HL-60/S4 treated with phorbol 12-myristate 13-acetate at 8.2 ng/mL for 4 days and 3 days (cell line): Measurements from ENCODE around the gene MAD1L1.
"Not testable (repeated sequence)": the region's sequence is repeated elsewhere in the genome, so short reads cannot be mapped to it uniquely, and the experiment has no call there.

ENCODE experiments used
- in situ Hi-C: fragments of 300-500 bp; cut with MboI; formaldehyde crosslinking; loops from 2 replicates; pipeline ENCODE4 v1.15.0; 2022; ENCODE audit warnings: low sequenced_read_pairs

Gene MAD1L1

GRCh38 chr7:1831933-1832535, 400.7 kb downstream of the MAD1L1 start:
- in situ Hi-C loops, result not testable (repeated sequence)

GRCh38 chr7:1831471-1831870, 401.3 kb downstream of the MAD1L1 start:
- in situ Hi-C loops, result not testable (repeated sequence)

GRCh38 chr7:1829668-1830067, 403.1 kb downstream of the MAD1L1 start:
- in situ Hi-C loops, result not testable (repeated sequence)

DNA sequence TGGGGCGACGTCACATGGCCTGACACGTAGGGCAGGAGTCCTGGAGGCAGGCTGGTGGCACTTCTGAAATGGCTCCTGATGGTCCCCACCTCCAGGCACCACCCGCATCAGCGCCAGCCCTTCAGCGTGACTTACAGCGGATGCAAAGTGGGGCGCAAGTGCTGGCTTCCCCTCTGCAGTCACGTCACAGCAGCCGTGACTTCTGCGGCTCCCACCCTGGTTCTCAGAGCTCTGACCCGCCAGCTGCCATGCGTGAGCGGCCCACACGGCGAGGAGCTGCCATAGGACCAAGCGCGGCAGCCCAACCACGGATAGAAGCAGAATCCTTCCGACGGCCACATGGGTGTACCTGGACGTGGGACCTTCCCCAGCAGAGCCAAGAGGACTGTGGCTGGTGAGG, 403.6 kb downstream of the MAD1L1 start:
- in situ Hi-C loops, result no loop called here

DNA sequence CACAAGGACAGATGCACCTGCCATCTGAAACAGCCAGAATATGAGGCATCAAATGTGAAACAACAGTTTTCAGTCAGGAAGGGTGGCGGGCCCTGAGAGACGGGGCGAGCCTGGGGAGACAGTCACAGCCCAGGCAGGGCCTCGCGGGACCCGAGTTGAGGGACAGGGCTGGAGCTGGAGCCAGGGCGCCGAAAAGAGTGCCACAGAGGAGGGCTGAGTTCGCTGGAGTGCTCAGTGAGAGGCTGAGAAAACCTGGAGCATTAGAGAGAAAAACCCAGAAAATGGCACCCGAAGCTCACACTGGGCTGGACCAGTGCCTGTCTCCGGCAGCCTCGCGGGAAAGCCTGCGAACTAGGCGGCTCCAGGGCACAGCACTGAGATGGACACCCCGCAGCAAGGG, 404.6 kb downstream of the MAD1L1 start:
- in situ Hi-C loops, result not testable (repeated sequence)

DNA sequence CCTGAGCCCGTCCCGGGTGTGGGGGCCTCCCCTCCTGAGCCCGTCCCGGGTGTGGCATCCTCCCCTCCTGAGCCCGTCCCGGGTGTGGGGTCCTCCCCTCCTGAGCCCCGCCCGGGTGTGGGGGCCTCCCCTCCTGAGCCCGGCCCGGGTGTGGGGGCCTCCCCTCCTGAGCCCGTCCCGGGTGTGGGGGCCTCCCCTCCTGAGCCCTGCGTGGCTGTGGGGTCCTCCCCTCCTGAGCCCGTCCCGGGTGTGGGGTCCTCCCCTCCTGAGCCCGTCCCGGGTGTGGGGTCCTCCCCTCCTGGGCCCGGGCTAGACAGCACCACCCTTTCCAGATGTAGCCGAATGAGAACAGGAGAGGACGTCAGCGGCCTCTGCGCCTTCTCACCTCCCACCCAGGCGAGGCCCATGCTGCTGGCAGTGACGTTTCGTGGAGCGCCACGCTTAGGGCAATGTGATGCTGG, 405.2 kb downstream of the MAD1L1 start:
- in situ Hi-C loops, result not testable (repeated sequence)

GRCh38 chr7:1826931-1827330, 405.8 kb downstream of the MAD1L1 start:
- in situ Hi-C loops, result not testable (repeated sequence)

DNA sequence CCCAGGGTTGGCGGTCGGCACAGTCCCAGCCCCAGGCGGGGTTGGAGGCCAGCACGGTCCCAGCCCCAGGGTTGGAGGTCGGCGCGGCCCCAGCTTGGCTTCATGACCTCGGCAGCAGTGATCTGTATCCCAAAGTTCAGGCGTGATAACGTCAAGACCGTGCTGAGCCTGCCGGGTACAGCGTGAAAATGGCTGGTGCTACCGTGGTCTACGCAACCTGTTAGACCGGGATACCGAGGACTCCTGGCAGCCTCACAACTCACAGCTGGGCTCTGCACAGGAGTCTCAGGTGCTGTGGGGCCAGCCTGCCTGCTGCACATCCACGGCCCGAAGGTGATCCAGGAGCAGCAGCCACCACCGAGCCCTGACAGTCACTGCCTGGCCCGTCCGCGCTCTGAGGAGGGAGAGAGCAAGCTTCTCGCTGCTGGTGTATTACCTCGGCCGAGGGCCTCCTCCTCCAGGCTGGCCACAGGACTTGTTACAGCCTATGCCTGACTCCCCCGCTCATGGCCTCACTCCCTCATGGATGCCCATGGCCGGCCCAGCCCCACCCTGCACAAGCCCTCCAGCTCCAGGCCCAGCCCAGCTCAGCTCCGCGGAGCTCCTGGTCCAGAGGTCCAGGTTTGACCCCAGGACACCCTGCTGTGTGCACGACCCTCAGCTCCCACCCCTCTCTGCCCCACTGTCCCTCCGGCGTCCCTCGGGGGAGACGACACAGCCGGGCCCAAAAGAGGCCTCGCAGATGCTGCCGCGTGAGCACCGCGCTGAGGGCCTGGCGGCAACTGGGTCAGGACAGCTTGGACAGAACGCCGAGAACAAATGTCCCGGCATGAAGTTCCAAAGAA, 406.6 kb downstream of the MAD1L1 start:
- in situ Hi-C loops, result no loop called here

DNA sequence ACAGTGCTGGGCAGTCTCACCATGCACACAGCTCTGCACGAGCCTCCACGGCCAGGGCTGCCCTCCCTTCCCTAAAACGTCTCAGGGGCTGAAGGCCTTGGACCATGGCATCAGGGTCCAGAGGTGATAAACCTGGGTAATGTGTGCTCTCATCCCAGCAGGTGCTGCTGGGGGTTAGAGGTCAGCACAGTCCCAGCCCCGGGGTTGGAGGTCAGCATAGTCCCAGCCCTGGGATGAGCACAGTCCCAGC, 407.2 kb downstream of the MAD1L1 start:
- in situ Hi-C loops, result not testable (repeated sequence)

DNA sequence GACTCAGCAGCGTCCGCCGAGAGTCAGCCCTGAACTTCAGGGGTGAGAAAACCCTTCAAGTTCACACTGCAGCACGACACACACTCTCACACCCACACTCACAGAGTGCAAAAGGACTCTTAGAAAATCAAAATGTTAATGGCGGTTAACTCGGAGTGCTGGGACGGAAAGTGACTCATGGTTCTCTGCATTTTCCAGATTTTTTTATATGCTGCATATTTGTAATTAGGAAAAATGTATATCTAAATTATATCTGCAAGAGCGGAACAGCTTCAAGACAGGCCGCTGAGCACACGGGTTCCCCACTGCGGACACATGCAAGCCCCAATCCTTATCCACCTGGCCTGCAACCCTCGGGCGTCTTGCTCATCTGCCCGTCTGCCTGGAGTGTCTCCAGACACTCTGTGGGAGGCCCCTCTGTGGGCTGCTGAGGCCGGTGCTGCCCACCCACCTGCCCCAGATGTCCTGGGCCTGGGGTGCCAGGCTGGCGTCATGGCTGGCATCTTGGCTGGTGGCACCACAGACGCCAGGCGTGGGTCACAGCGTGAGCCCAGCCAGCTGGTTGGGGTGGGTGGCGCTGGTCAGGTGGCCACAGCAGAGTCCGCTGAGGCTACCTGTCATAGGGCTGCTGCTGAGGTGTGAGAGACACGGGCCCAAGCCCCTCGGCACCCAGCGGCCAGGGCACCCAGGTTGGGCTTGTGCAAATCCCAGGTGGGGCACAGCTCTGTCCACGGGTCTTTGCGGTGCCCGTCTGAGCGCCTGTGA, 407.7 kb downstream of the MAD1L1 start:
- in situ Hi-C loops, result not testable (repeated sequence)

DNA sequence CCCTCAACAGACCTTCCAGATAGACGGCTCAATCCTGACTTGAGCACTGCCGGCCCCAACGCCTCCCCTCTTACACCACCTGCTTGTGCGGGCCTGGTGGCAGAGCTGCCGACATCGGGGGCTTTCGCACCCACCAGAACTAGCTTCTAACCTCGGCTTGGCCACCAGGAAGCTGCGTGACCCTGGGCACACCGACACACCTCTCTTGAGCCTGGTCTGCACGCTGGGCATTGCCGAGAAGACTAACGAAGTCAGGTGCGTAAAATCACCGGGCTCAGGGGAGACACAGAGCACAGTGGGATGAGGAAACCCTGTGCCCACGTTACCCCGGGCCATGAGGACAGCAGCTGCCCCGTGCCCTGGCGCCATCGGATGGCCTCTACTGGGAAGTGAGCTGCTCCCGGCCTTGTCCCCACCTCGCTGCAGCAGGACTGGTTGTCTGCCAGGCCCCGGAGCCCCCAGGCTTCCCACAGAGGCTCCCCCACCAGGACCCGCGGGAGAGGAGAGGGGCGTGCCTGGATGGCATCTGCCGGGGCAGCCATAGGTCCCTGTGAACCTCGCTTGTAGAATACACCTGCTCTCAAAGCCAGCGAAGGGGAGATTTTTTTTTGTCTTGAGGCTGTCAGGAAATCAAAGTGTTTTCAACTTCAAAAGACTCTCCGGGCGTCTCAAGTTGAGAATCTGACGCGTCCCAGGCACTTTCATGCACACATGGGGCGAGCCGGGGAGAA, 408.4 kb downstream of the MAD1L1 start:
- in situ Hi-C loops, result not testable (repeated sequence)

- in situ Hi-C loops, result no loop called here
Observed at GRCh38 chr7:1823376-1824150, 409.2 kb downstream of the MAD1L1 start.

DNA sequence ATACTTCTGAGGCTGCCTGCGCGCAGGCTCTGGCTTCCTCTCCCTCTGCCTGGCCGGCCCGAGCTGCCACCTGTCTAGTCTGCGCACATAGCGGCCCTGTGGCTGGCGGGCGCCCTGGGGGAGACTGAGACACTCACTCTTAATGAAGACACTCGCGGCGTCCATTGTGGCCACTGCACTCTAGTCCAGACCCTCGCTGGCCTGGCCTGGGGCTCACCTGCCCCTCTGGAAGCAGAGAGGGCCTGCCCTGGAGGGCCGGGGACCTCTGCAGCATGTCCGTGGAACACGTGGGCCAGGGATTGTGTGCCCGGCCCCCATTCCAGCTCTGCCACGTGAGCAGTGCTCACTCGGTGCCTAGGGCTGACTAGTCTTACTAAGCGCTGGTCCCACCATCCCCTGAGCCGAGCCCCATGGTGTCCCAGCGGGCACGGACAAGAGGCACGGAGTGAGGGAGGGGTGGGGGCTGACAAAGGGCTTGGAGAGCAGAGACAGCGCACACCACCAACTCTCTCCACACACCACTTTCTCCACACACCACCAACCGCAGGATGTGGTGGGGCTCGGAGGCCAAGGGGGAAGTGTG, 413.4 kb downstream of the MAD1L1 start:
- in situ Hi-C loops, result no loop called here

DNA sequence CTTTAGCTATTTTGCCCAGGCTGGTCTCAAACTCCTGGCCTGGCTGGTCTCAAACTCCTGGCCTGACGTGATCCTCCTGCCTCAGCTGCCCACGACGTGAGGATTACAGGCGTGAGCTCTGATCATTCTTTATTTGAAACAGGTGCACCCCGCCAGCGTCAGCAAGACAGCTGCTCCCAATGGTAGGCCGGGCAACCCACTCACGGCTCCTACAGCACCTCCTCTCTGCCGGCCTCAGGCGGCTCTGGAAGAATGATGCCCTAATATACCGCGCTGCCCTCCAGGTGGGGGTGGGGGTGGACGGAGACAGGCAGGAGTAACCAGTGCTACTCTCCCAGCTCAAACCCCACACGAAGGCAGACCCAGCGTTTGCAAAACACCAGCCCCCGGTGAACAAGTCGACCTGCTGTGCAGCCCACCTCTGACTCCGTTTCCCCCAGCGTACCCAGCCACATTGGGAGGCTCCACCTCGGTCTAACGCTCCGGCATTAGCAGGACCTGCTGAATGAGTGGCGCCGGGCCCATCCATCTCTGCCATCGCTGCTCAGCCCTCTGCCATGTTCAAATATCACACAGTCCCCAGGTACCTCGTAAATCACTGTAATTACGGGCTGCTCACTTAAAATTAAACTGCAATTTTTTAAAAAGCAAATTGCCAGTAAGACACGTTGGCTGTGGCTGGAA, 414.0 kb downstream of the MAD1L1 start:
- in situ Hi-C loops, result no loop called here

DNA sequence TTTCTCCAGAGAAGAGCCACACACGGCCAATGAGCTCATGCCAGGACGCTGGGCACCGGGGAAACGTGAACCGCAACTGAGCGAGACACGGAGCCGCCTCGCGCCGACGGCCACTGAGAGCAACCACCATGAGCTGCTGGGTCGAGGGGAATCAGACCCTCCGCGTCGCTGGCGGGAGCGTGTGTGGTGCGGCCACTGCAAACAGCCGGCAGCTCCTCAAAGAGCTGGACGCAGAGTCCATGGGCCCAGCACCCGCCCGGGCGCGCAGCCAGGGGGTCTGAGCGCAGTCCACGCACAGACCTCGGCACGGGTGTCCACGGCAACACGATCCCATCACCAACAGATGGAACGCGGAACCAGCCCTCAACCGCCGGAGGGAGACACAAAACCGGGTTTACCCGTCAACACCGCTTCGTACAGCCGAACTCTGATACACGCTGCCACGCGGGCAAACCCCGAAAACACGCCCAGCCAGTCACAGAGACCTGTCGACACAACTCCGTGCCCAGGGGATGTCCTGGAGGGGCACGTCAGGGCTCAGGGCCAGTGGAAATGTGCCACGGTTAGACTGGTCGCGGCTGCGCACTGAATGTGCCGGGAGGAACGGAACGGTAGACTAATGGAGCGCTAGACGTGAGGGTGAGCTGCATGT, 415.6 kb downstream of the MAD1L1 start:
- in situ Hi-C loops, result no loop called here

DNA sequence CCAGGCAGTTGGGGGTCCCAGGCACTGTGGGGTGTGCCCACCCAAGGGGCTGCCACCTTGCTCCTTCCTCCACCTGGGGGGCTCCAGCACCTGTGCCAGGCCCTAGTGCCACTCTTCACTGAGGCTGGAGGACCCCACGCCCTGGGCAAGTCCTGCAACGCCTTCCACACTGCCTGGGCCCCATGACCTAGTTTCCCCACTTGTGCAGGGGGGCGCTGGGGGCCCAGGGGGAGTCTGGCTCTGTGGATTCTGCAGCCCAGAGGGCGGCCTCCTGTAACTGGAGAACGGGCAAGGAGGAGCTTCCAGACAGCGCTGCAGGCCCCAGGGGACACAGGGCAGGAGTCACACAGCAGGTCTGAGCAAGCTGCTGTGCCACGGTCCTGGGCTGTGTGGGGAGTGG, 416.3 kb downstream of the MAD1L1 start:
- in situ Hi-C loops, result not testable (repeated sequence)

DNA sequence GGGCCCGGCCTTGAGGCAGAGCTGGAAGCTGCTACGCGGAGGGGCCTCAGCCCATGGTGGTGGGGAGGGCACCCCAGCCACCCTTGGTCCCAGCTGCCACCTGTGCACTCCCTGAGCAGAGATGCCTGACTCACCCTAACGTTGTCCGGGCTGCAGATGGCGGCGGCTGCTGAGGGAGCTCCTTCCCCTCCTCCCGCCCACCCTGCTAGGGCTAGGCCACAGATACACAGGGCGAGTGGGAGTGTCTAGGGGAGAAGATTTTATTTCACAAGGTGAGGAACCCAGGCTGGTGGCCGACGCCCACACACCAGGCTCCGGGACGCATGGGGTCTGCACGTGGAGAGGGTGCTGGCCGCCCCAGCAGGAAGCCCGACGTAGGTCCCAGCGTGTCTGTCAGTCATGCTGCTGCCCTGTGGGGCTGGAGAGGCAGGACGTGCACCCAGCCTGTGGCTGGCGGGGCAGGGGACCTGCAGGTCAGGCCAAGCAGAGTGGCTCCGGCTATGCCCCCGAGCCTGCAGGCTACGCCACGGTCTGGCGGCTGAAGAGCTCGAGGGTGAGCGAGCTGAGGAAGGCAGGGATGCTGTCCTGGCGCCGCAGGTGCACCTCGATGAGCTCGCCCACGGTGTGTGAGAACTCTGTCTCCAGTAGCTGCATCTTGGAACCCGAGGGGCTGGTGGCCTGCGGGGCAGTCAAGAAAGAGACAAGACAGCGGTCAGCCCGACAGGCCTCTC, 417.0 kb downstream of the MAD1L1 start:
- in situ Hi-C loops, result not testable (repeated sequence)

DNA sequence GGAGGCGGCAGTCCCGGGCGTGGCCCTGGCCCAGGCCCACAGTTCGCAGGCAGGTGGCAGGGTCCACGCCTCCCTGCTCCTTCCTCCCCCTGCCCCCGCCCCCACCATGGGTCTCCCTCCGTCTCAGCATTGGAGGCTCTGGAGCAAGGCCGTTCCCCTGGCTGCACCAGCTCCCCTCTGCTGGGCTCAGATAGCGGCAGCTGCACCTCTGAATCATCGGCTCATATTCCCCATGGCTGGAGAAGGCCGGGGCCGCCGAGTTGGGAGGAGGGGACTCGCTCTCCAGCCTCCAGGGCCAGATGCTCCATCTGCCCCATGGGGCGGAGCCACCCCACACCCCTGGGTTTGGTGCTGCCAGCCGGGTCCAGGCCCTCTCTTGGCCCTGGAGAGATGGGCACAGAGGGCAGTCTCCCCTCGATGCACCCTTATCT, 417.7 kb downstream of the MAD1L1 start:
- in situ Hi-C loops, result no loop called here
